GM12872 (cell line): Measurements from ENCODE around the gene NMRAL1.

Experiments
- CTCF ChIP-seq: IDR thresholded peaks from 3 replicates; pipeline ENCODE4 v1.5.1; 2011; ENCODE audit warnings: low read depth, mild to moderate bottlenecking, low read length, moderate library complexity; ENCODE audit not compliant: insufficient read depth

Gene NMRAL1

DNA sequence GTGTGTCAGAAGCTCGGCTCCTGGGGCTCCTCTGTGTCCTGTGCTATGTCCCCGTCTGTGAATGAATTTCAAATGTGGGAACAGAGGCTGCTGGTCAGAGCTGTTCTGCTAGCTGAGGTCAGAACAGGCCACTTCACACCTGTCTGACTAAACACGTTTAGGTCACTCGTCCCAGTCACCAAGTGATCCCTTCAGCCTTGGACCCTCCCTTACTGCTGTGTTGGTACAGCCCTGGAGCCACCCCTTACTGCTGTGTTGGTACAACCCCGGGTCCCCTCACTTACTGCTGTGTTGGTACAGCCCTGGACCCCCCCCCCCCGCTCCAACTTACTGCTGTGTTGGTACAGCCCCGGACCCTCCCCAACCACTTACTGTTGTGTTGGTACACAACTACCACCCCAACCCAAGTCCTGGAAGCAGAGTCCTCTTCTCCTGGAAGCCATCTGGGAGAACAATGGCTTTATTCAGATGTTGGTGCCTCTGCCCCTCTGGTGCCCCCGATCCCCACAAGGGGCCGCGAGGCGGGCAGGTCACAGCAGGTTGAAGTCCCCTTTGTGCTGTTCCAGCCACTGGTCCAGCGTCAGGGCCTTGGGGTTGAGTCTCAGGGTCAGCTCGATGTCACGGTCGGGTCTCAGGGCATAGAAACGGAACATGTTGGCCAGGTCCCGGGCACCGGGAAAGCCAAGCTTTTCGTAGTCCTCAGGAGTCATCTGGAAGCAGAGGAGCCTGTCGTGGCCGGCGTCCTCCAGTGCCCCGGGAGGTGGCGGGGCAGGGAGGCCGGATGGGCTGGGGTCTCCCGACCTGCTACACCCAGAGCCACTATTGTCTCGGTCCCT, 13.0 kb downstream of the NMRAL1 start:
- no peak for TF ChIP-seq CTCF

DNA sequence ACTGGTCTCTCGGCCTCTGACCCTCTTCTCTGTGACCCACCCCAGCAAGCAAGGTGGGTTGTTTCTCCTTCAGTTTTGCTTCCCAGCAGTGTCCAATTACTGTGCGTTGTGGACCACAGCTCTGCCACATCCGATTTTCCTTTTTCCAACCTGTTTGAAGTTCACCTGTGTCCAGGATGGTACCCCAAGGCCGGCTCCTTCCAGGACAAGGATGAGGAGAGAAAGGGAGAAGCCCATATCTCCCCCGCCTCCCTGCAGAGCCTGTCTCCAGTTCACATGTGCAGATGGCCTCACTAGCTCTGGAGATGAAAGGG, 13.5 kb downstream of the NMRAL1 start:
- TF ChIP-seq CTCF = no peak

GRCh38 chr16:4455951-4456350, 18.5 kb downstream of the NMRAL1 start:
- no peak for TF ChIP-seq CTCF

- TF ChIP-seq CTCF = no peak
These were observed 19.3 kb downstream of the NMRAL1 start for GRCh38 chr16:4455081-4455480.

DNA sequence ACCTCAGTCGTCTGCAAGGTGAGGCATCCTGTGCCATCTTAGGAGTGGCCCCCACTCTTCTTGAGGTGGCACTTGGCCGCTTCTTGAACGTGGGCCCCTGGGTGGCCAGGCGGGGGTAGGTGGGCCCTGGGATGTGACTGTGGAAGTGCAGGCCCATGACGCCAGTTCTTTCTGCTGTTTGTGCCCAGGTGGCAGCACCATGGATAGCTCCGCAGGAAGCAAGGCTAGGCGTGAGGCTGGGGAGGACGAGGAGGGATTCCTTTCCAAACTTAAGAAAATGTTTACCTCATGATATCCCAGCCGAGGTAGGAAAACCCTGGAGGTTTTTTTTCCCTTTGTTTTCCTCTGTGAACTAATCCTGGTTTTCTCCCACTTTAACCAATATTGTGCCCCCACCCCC, 19.8 kb downstream of the NMRAL1 start:
- TF ChIP-seq CTCF = no peak

DNA sequence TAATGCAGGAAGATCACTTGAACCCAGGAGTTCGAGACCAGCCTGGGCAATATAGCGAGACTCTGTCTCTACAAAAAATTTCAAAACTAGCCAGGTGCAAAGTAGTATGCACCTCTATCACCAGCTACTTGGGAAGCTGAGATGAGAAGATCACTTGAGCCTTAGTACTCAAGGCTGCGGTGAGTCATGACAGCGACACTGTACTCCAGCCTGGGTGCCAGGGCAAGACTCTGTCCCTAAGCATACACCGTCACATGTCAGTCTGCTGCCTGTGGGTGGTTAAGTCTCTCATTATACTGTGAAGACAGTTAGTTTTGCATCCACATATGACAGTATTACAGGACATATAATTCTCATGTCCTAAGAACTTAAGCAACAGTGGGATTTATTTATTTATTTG, 21.8 kb downstream of the NMRAL1 start:
- no peak for TF ChIP-seq CTCF

- TF ChIP-seq CTCF = no peak
These were observed 23.4 kb downstream of the NMRAL1 start for GRCh38 chr16:4450931-4451519.
